Gastrocnemius medialis (tissue), 4 donors: ENCODE data around the gene PERM1. TPM values are rescaled to one million over a fixed set of nuclear protein-coding genes. Genes with fewer than 3 reads are reported as not detected.

Experiments
- ATAC-seq, 2 donors: fragments of 150-250 bp; one replicate each; pipeline ENCODE4 v1.9.1; 2016
- DNase-seq, 2 donors: peaks; one replicate each; pipeline ENCODE4 v3.0.0-alpha.2; 2019
- H3K27ac ChIP-seq, 4 donors: fragments of 200-600 bp; sonication (generic); 1 replicate in 1 of 4; 2 replicates in 3 of 4; pipeline ENCODE4 v1.5.1; 2016 to 2018; ENCODE audit warnings: mild to moderate bottlenecking in 2 of 4, moderate library complexity in 1 of 4
- H3K27me3 ChIP-seq, 3 donors: fragments of 200-600 bp; sonication (generic) in 2 of 3; 1 replicate in 1 of 3; 2 replicates in 2 of 3; pipeline versions ENCODE4 v1.5.1 to v1.6.0; 2016 to 2019; ENCODE audit warnings: mild to moderate bottlenecking in 1 of 3, moderate library complexity in 1 of 3
- H3K36me3 ChIP-seq, 2 donors: fragments of 200-600 bp; sonication (generic) in 1 of 2; one replicate each; pipeline ENCODE4 v1.5.1; 2017 to 2018
- H3K4me1 ChIP-seq, 2 donors: fragments of 200-600 bp; sonication (generic) in 1 of 2; one replicate each; pipeline ENCODE4 v1.5.1; 2016 to 2017; ENCODE audit warnings: mild to moderate bottlenecking in 2 of 2
- H3K4me3 ChIP-seq, 4 donors: fragments of 200-600 bp; sonication (generic) in 3 of 4; 1 replicate in 1 of 4; 2 replicates in 3 of 4; pipeline ENCODE4 v1.5.1; 2016 to 2019; ENCODE audit warnings: mild to moderate bottlenecking in 2 of 4
- H3K9me3 ChIP-seq, 3 donors: fragments of 200-600 bp; sonication (generic) in 2 of 3; 1 replicate in 1 of 3; 2 replicates in 2 of 3; pipeline ENCODE4 v1.5.1; 2016 to 2019
- CTCF ChIP-seq, 5 experiments: fragments of 450-650 bp in 3 of 5; fragments of 200-600 bp in 2 of 5; sonication (generic) in 2 of 5; IDR thresholded peaks in 4 of 5; conservative IDR thresholded peaks in 1 of 5; 1 replicate in 4 of 5; 2 replicates in 1 of 5; pipeline ENCODE4 v1.5.1; 2016 to 2019; ENCODE audit warnings: antibody characterized with exemption in 5 of 5, mild to moderate bottlenecking in 3 of 5, moderate library complexity in 3 of 5
- POLR2A ChIP-seq, 2 donors: fragments of 450-650 bp; IDR thresholded peaks; one replicate each; pipeline ENCODE4 v1.6.1; 2017; ENCODE audit warnings: antibody characterized with exemption in 2 of 2, mild to moderate bottlenecking in 2 of 2, moderate library complexity in 2 of 2
- in situ Hi-C, 4 donors: fragments of 200-750 bp; cut with MboI; loops; one replicate each; pipeline versions ENCODE4 v1.15.0 to v1.8.0; 2017; ENCODE audit warnings: low sequenced_read_pairs in 4 of 4
- intact Hi-C: fragments of 100-400 bp; cut with DNase I; formaldehyde crosslinking; loops from one replicate; pipeline ENCODE4 v1.15.1; 2023; ENCODE audit warnings: low total_unique reads
- total RNA-seq, 4 donors: library from RNA; depleted of rRNA; stranded (reverse); fragments of >200 nt; gene quantifications; one replicate each; pipeline versions ENCODE4 v1.1.0 to v1.2.3, GENCODE V29; 2016

PERM1 gene
- total RNA-seq, 4 donors from 2014 or later = 38.9 to 218 (median 98.8) TPM

- no peaks in the 10 kb centered on the region for H3K4me1 ChIP-seq
- H3K36me3 ChIP-seq = no peaks in the 10 kb centered on the region
- no peak overlapping the region for H3K4me3 ChIP-seq
- H3K27me3 ChIP-seq = peaks cover 45 to 63% (median 53%) of the 10 kb centered on the region in 3 donors
- in situ Hi-C loops = no loop called here
- TF ChIP-seq CTCF (IDR thresholded peaks at IDR 0.05 in 4 of 5, conservative IDR thresholded peaks at IDR 0.05 in 1 of 5) = no peak
- no peak for TF ChIP-seq POLR2A (IDR thresholded peaks at IDR 0.05)
- DNase-seq = no peak
- intact Hi-C loops = no loop called here
- no peak for ATAC-seq
- H3K27ac ChIP-seq = no peak overlapping the region
- H3K9me3 ChIP-seq = no peaks in the 10 kb centered on the region
Measured at GRCh38 chr1:932173-932510, 49.8 kb downstream of the PERM1 start.

GRCh38 chr1:931380-932172, 50.3 kb downstream of the PERM1 start:
- no peaks in the 10 kb centered on the region for H3K36me3 ChIP-seq
- TF ChIP-seq POLR2A (IDR thresholded peaks at IDR 0.05) (no peak), CTCF (IDR thresholded peaks at IDR 0.05 in 4 of 5, conservative IDR thresholded peaks at IDR 0.05 in 1 of 5) (no peak)
- ATAC-seq (no peak), DNase-seq (no peak)
- no peak overlapping the region for H3K4me3 ChIP-seq
- H3K4me1 ChIP-seq = no peaks in the 10 kb centered on the region
- no peak overlapping the region for H3K27ac ChIP-seq
- peaks cover 45 to 63% (median 54%) of the 10 kb centered on the region in 3 donors for H3K27me3 ChIP-seq
- no peaks in the 10 kb centered on the region for H3K9me3 ChIP-seq
- in situ Hi-C loops = no loop called here
- intact Hi-C loops = no loop called here

- DNase-seq (no peak), ATAC-seq (no peak)
- no peaks in the 10 kb centered on the region for H3K36me3 ChIP-seq
- H3K9me3 ChIP-seq = no peaks in the 10 kb centered on the region
- in situ Hi-C loops = no loop called here
- no peak for TF ChIP-seq POLR2A (IDR thresholded peaks at IDR 0.05)
- no peak for TF ChIP-seq CTCF (IDR thresholded peaks at IDR 0.05 in 4 of 5, conservative IDR thresholded peaks at IDR 0.05 in 1 of 5)
- H3K27me3 ChIP-seq = peaks cover 45 to 63% (median 54%) of the 10 kb centered on the region in 3 donors
- H3K27ac ChIP-seq = no peak overlapping the region
- H3K4me3 ChIP-seq = no peak overlapping the region
- intact Hi-C loops = no loop called here
- peaks cover 0 to 4% of the 10 kb centered on the region in 2 donors for H3K4me1 ChIP-seq
Measured at GRCh38 chr1:930633-931138, 51.2 kb downstream of the PERM1 start.

- Histone ChIP-seq H3K36me3 (no peaks in the 10 kb centered on the region), H3K9me3 (no peaks in the 10 kb centered on the region), H3K4me1 (peaks cover 2 to 9% of the 10 kb centered on the region in 2 donors), H3K27ac (no peak overlapping the region), H3K4me3 (no peak overlapping the region), H3K27me3 (peaks cover 43 to 62% (median 52%) of the 10 kb centered on the region in 3 donors)
- ATAC-seq = no peak
- in situ Hi-C loops = no loop called here
- DNase-seq = no peak
- intact Hi-C loops = no loop called here
- no peak for TF ChIP-seq CTCF (IDR thresholded peaks at IDR 0.05 in 4 of 5, conservative IDR thresholded peaks at IDR 0.05 in 1 of 5)
- TF ChIP-seq POLR2A (IDR thresholded peaks at IDR 0.05) = no peak
Measured at GRCh38 chr1:929712-930632, 51.9 kb downstream of the PERM1 start.
